NCI-H345 treated with DMSO at 0.1 percent for 48 hours (cell line): ENCODE measurements around the gene COQ8B.
A peak's percentile ranks its signal among the peaks of the same experiment; 100 is the strongest.

Experiments used
- DNase-seq: peaks from one replicate; lab custom pipeline; 2025; ENCODE audit not compliant: unreplicated experiment; lab: John Stamatoyannopoulos, UW

The COQ8B gene

DNA sequence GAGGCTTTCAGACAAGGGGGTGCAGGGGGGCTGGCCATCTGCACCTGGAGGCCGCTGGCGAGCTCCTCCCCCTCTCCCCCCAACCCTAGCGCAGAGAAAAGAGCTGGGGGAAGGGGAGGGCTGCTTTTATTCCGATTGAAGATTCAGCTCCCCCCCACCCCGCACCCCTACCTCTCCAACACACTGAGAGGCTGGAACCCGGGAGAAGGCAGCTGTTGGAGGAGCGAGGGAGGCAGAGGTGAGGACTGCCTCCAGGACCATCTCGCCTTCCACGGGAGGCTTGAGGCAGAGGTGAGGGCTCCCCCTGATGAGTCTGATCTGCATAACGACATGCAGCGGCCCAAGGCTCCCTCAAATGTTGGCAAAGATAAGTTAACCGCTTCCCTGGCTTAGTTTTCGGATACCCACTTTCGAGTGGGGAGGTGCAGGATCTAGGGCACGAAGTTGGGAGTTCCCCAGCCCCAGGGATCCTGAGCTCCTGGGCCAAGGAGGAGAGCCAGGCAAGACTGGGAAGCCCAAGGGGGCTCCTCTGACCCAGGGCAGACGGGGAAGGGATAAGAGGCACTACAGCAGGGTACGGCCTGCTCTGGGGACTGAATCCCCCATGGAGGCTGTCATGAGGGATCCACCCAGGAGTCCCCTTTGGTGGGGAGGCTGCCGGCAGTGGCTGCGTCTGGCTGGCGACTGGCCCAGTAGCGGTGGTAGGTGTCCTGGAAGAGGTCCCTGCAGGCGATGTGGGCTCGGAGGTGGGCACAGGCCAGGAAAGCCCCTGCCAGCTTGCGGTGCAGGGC lies 25.1 kb downstream of the COQ8B start:
- no peak for DNase-seq

DNA sequence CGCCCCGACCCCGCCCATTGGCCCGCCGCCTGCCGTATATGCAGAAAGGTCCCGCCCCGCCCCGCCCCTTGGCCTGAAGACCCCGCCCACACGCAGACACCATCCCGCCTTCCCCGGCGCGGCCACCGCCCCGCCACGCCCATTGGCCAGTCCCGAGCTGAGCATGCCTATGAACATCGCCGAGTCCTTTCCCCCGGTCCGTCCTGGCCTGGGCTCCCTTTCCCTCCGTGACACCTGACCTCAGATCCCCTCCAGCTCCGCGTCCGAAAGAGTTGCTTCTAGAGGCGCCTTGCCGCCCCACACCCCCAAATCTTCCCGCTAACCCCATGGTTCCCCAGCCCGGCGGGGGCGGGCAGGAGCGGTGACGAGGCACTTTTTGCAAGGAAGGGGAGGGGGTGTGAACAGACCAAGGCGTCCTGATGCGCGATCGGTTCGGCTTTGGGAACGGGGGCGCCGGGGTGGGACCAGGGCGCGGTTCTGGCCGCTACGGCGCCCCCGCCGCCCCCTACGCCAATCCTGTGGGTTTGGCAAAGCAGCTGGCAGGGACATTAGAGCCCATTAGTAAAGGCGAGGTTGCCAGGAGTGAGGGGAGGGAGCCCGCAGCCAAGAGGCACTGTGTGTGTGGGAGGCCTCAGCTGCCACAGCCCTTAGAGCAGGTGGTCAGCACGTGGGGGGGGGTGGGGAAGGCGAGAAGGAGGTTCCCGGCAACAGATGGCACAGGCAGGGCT lies 25.8 kb downstream of the COQ8B start:
- peak; percentile 91 for DNase-seq

DNA sequence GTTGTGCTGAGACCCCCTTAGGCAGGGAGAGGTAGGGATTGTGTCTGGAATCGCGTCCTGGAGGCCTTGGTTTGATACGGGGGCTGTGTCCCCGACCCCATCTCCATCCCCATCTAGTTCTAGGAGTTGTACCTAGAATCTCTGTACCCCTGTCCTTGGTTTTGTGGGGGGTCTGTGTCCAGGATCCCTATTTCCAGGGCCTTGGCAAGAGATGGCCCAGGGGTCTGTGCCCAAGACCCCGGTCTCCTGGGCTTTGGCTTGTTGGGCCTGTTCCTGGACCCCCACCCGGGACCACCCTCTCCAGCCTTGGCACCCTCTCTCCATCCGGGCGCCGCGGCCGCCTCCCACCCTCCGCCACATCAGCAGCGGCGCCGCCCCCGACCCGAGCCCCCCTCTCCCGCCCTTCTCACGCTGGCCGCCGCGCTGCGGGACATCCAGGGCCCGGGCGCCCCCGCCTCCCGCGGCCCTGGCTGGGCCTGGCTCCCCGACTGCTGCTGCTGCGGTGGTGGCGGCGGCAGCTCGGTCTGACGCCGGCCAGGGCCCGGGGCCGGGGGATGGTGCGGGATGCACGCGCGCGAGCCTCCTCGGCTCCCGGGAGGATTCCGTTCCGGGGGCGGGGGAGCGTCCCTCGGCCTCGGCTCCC lies 26.5 kb downstream of the COQ8B start, which contains the start of gene NUMBL:
NUMBL (minus strand) TSS at position 602 of the 643 bp plus-strand sequence; CDS start at position 434, 168 bp downstream.
- DNase-seq: no peak

DNA sequence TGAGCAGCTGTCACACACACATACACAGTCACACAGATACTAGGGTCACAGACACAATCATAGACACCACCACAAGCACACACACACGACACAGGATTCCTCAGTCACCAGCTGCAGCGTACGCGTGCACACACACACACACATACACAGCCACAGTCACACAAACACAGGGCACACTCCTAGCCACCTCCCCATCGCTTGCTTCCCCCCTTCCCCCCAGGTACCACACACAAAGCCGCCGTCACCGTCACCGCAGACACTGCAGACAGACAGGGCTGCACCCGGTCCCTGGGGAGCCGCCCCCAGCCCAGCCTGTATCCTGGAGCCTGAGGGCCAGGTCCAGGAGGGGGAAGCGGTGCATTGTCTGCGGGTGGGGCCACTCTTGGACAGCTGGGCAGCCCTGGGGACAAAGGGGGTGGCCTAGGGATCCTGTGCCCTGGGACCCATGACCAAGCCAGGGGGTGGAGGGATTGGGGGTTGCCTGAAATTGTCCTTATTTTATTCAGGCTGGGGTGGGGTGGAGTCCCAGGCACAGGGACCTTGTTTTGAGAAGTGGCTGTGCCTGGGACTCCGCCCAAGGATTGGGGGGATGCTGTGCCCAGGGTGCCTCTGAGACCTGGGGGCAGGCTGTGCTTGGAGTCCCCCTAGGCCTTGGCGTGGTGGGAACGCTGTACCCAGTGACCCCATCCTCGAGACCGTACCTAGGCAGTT lies 27.2 kb downstream of the COQ8B start:
- peak; percentile 25 for DNase-seq

DNA sequence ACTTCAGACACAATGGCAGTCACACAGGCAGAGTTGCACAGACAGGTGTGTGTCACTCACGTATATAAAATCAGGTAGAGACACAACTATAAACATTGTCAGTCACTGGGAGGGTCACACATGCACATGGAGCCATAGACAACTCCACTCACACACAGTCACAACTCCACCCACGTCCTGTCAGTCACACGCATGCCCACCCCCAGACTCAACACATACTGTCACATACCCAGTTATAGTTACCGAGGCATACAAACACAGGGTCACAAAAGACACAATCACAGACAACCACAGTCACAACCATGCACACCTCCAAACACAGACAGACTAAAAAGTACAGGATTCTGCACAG lies 27.7 kb downstream of the COQ8B start:
- no peak for DNase-seq

DNA sequence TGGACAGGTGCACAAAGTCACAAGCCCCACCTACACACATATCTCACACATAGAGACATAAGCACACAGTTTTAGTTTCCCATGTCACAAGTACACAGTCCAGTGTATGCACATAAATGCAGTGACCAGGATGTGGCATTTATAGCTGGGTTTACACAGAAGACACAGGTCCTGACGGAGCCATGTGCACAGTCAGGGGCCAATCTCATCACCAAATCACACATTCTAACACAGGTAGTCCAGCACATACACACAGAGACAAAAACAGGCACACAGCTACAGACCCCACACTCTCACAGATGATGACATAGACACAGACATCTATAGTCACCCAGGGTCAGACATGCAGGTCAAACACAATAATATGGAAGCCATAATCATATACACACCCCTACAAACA lies 28.4 kb downstream of the COQ8B start:
- no peak for DNase-seq

DNA sequence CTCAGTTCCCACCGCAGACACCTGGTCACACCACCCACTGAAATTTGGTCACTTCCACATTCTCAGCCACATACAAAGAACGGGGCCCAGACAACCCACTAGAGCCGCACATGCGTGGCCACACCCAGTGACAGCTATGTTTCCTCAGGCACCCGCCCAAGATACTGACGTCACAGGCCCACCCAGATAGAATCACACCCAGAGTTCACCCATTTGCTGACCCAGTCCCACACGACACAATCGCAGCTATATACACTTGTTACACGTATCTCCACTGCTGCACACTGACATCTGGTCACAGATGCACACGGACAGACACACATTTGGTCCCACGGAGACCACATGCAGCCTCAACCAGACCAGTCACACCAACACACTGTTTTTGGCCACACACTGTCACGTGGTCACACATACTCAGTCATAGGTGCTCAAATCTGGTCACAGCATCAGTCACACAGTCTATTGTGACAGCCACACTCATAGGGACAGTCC lies 29.1 kb downstream of the COQ8B start:
- DNase-seq: no peak

DNA sequence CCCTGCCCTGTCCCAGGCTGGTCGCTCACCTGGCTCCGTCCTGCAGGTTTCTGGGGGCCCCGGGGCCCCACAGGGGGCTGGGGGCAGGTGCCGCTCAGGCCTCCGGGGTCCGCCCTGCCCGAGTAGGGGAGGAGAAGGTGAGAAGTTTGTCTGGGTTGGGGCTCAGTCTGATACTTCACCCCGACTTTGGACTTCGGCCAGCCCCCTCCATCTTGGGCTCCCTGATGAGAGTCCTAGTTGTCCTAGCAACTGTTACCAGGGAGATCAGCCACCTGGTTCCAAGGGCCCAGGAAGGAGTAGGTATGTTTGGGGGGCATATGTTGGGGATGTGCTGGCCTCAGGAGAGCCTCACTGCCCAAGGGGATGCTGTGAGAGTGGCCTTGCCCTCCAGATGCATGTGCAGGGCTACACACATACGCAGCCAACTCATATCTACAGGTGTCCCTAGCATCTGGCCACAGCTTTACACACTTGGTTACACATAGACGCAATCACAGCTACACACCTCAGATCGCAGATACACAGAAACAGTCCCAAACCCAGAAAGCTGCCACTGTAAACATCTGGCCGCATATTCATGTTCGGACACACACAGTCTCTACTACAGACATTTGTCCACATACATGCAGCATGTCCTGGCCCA lies 29.7 kb downstream of the COQ8B start:
- no peak for DNase-seq

DNA sequence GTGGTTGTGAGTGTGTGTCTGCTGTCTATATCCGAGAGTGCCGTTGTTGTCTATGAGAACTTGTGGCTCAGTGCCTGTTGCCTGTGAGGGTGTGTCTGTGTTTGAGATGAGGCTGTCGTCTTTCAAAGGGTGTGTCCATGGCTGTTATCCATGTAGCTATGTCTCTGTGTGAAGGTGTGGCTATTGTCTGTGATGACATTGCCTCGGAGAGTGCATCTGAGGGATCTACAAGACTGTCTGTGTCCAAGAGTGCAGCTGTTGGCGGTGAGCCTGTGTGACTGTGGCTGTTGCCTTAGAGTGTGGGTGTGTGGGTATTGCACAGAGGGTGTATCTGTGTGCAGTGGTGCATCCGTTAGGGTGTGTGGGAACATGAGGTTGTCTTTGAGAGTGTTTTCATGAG lies 31.1 kb downstream of the COQ8B start:
- no peak for DNase-seq

DNA sequence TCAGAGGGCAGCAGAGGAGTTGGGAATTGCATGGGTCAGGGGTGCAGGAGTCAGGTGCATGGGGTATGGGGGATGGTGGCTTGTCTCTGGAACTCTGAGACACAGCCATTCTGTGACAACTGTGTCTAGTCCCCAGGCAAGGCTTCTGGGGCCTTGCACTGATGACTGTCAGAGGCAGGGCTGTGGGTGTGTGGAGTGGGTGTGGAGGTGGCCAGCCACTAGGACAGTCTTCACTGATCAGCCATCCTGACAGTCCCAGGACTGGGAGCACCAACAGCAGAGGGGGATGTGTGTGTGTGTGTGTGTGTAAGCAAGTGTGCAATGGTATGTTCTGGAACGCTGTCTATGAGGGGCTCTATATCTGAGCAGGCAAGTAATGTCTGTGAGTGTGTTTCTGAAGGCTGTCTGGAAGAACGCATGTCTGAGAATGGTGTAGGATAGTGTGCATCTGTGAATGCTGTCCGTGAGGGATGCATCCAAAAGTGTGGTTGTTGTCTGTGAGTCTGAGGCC lies 31.6 kb downstream of the COQ8B start:
- DNase-seq: no peak

DNA sequence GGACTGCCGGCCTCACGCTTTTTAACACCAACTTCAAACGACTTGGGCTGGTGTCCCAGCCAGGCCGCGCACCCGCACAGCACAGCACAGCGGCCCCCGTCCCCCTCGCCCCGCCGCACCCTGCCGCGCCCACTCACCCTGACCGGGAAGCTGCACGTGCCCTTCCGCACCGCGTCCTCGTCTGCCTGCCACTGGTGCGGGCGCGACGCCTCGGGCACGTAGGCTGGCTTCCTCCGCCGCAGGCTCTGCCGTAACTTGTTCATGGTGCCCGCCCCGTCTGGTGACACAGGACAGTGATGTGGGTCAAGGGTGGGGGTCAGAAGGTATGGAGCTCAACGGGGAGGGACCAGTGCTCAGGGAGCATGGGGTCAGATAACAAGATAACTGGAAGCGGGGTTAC lies 32.4 kb downstream of the COQ8B start:
- no peak for DNase-seq

DNA sequence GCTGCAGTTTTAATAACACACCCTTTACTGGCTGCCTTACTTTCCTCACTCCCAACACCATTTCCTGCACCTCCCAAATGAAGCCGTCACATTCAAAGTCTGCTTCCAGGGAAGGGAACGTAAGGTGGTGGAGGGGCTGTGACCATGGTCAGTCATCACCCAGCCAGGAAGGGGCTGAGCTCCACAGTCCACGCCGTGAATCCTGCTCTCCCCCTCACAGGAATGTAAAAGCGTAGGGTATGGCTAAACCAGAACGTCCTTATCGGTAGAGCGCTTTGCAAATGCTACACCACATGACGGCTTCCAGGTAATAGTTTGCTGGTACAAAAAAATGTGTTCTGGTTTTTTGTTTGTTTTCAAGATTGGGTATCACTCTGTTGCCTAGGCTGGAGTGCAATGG lies 33.2 kb downstream of the COQ8B start:
- no peak for DNase-seq

DNA sequence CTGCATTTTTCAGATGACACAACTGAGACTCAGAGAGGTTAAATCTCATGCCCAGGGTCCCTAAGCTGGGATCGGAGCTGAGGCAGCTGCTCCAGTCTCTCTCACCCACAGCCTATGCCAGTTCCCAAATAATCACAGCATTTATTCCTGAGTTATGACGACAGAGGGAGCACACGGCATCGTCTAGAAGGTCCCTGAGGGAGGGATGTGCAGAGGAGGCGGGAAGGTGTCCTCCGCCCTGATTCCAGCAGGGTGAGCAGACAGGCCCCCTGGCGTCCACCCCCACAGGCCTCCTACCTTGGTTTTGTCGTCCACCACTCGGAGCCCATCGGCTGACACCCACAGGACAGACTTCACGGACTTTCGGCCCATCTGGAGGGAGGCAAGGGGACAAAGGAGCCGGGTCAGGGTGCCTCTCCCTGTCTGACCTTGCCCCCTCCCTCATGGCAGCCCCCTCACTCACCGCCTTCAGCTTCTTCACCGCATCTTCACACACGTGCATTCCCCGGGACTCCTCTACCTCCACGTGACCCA lies 34.2 kb downstream of the COQ8B start:
- DNase-seq: no peak

DNA sequence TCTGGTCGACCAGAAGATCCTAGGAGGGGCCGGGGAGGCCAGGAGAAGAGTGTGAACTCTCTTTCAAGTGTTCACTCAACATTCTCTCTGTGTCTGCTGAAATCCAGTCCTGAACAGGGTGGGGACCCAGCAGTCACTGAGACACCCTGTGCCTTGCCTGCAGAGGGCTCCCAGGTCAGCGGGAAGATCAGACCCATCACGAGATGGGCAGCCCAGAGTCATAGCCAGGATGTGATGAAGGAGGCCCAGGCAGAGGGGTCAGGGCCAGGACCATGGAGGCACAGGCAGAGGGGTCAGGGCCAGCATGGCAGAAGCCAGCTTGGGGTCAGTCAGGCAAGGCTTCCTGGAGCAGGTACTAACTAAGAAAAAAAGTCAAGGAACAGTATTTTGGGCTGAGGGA lies 35.6 kb downstream of the COQ8B start:
- no peak for DNase-seq

DNA sequence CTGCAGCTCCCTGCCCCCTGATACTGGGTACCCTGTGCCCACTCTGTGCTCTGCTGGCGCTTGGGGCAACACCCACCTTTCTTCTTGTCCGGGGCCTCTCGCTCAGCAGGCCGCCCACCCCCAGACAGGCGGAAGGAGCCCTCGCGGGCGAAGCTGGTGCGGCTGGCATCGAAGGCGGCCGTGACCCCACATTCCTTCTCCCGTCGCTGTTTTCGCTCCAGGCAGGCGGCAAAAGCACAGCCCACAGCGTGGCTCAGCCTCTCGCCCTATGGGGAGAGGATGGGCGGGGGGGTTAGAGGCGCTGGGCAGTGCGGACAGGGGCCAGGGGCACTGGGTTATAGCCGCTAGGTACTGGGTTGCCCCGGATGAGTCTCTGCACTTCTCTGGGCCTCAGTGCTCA lies 39.5 kb downstream of the COQ8B start:
- no peak for DNase-seq

DNA sequence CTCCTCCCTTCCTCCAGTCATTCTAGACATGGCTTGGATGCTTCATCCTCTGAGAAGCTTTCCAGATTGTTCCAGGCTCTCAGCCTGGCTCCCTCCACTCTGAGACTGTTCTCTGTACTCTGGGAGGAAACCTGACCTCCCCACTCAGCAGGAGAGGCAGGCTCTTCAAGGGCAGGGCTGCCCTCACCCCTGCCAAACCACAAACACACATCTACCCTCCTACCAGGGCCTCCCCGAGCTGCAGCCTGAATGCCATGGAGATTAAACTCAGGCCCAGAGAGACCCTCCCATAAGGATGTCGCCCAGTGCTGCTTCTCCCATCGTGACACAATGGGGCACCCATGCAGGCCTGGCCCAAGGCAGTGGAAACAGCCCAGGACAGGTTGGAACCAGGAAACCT lies 42.4 kb downstream of the COQ8B start:
- no peak for DNase-seq

DNA sequence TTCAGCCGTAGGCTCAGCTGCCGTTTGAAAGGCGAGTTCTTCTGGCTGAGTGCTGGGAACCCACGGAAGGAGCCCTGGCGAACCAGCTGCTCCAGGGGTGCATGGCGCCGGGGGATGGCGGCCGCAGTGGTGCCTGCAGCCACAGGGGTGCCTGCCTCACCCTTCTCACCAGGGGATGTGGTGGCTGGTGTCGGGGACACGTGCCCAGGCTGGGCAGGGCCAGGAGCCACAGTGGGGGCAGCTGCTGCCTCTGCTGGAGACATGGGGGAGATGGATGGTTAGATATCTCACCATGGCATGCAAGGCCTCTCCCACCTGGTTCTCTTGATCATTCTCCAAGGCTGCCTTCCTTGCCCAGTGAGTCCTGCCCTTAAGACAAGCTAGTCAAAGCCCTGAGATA lies 43.3 kb downstream of the COQ8B start:
- DNase-seq: no peak

DNA sequence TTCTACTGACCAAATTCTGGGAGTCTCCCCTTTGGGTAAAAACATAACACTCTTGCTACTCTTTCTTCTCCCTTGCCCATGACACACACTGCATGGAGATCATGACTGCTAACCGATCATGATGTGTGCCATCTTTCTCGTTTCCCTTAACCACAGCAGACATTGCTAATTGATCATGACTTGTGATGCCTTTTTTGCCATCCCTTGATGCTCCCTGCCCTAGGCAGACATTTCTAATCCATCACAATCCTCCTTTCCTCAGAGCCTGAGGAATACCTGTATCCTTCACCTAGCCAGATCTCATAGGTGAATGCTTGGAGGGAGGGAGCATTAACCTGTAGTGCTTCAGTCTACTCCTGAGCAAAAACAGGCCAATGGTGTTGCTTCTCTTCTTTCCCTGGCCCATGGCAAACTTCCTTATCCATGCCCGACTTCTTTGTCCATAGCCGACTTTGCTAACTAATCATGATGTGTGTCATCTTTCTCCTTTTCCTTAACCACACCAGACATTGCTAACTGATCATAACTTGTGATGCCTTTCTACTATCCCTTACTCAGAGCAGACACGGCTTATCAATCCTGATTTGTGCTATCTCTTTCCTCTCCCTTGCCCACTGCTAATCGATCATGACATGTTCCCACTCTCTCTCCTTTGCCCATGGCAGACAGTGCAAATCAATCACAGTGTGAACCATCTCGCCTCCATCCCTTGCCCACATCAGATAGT lies 44.0 kb downstream of the COQ8B start:
- no peak for DNase-seq

DNA sequence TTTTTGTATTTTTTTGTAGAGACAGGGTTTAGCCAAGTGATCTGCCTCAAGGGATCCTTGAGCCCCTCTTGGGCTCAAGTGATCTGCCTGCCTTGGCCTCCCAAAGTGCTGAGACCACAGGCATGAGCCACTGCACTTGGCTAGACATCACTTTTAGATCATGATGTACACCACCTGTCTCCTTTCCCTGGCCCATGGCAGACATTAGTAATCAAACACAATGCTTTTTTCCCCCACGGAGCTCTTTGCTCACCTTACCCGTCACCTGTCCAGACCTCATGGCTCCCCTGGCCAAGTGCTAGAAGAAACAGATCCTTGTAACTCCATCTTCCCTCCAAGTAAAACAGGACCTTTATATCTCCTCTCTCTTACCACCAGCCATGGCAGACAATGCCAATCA lies 44.6 kb downstream of the COQ8B start:
- no peak for DNase-seq

DNA sequence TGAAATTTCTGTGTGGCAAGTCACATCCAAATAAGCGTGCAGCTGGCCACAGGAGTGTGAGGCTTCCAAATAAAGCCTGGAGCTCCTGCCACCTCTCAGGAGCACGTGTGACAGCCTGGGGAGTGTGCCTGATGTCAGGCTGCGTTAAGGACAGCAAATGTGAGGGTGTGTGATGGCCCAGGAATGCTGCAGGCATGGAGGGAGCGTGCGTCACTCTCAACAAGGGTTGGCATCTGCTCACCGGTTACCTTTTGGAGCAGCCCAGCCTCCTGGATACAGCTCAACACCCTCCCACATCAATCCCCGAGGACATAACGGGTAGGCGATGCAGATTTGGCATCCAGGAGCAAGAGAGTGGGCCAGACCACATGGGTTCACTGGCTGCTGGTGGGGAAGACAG lies 45.3 kb downstream of the COQ8B start:
- DNase-seq: no peak
